ENCODE data around the gene ZSCAN5C. TPM values are rescaled to one million over a fixed set of nuclear protein-coding genes. Genes with fewer than 3 reads are reported as not detected.

ZSCAN5C gene
- total and polyA plus RNA-seq, 5 donors from 2014 or later = not detected

DNA sequence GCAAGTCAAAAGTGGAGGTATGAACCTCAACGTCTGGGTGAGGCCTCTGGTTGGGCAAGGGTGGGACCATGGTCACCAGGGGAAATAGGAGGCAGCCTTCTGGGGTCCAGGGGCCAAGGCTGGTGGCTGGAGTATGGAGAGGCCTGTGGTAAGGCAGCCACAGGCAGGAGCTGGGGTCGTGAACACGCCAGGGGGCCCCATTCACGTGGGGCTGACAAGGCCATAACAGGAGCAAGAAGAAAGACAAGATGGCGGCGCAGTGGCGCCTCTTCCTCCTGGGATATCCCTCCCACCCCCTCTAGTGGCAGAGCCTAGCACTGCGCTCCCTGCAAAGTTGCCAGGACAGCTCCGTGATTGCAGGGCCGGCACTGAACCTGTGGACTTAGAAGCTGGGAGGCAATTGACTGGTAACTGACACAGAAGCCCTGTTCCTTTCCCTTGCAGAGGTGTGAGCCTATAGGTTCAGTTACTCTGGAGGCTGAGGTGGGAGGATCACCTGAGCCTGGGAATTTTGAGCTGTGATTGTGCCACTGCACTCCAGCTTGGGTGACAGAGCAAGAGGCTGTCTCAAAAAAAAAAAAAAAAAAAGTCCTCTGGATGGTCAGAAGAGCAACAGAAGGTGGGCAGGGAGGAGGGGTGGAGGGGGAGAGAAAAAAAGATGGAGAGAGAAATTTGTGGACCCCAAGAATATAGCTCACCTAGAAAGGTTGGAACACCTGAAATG lies 50.8 kb downstream of the ZSCAN5C start:
- DNase-seq (peak; percentile 32 to 76 (median 46)), ATAC-seq (ENCODE audit: low read depth in 2 of 2) (no peak)
- no peaks in the 10 kb centered on the region for H3K9me3 Mint-ChIP-seq
- H3K36me3 ChIP-seq (ENCODE audit: control insufficient read depth, insufficient read depth, low read length) = no peaks in the 10 kb centered on the region
- no peak overlapping the region for H3K27ac ChIP-seq (ENCODE audit: insufficient read depth, low read length, poor library complexity, severe bottlenecking)
- H3K4me1 ChIP-seq (ENCODE audit: control insufficient read depth, insufficient read depth, low read length, poor library complexity, severe bottlenecking) = no peaks in the 10 kb centered on the region
- H3K27ac Mint-ChIP-seq = peak overlapping the region in 1 of 3 donors; percentile 76
- H3K4me1 Mint-ChIP-seq = peaks cover 0 to 4% (median 0%) of the 10 kb centered on the region in 4 donors
- H3K9me3 ChIP-seq (ENCODE audit: control insufficient read depth in 2 of 2, low read length in 2 of 2) = no peaks in the 10 kb centered on the region
- H3K4me3 Mint-ChIP-seq = no peak overlapping the region
- no peak overlapping the region for H3K4me3 ChIP-seq (ENCODE audit: low read depth, low read length)
- H3K27me3 Mint-ChIP-seq = peaks cover 4% of the 10 kb centered on the region
- H3K27me3 ChIP-seq (ENCODE audit: control insufficient read depth, insufficient read depth, low read length) = no peaks in the 10 kb centered on the region
- H3K36me3 Mint-ChIP-seq = no peaks in the 10 kb centered on the region

- Mint-ChIP-seq H3K27me3 (peaks cover 4% of the 10 kb centered on the region), H3K4me1 (peaks cover 0 to 4% (median 0%) of the 10 kb centered on the region in 4 donors), H3K27ac (no peak overlapping the region), H3K36me3 (no peaks in the 10 kb centered on the region), H3K9me3 (no peaks in the 10 kb centered on the region), H3K4me3 (no peak overlapping the region)
- Histone ChIP-seq H3K4me3 (ENCODE audit: low read depth, low read length) (no peak overlapping the region), H3K27ac (ENCODE audit: insufficient read depth, low read length, poor library complexity, severe bottlenecking) (no peak overlapping the region), H3K4me1 (ENCODE audit: control insufficient read depth, insufficient read depth, low read length, poor library complexity, severe bottlenecking) (no peaks in the 10 kb centered on the region), H3K27me3 (ENCODE audit: control insufficient read depth, insufficient read depth, low read length) (no peaks in the 10 kb centered on the region), H3K36me3 (ENCODE audit: control insufficient read depth, insufficient read depth, low read length) (no peaks in the 10 kb centered on the region), H3K9me3 (ENCODE audit: control insufficient read depth in 2 of 2, low read length in 2 of 2) (no peaks in the 10 kb centered on the region)
- DNase-seq (peak in 2 of 3 donors; percentile 37 to 67), ATAC-seq (ENCODE audit: low read depth in 2 of 2) (no peak)
Measured at GRCh38 chr19:56253737-56254136, 51.7 kb downstream of the ZSCAN5C start.

DNA sequence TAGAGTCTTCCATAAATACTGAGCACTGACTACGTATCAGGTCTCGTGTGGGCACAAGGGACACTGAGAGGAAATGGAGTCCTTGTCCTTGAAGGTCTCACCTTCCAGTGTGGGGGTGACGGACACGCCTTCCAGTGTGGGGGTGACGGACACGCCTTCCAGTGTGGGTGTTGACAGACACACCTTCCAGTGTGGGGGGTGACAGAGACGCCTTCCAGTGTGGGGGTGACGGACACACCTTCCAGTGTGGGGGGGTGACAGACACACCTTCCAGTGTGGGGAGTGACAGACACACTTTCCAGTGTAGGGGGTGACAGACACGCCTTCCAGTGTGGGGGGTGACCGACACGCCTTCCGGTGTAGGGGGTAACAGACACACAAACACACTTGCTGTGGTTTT lies 56.2 kb downstream of the ZSCAN5C start:
- H3K27me3 ChIP-seq (ENCODE audit: control insufficient read depth, insufficient read depth, low read length) = no peaks in the 10 kb centered on the region
- no peaks in the 10 kb centered on the region for H3K36me3 ChIP-seq (ENCODE audit: control insufficient read depth, insufficient read depth, low read length)
- Mint-ChIP-seq H3K27me3 (no peaks in the 10 kb centered on the region), H3K4me3 (no peak overlapping the region), H3K4me1 (peaks cover 0 to 5% (median 0%) of the 10 kb centered on the region in 4 donors), H3K9me3 (no peaks in the 10 kb centered on the region), H3K27ac (peak overlapping the region in 1 of 3 donors; percentile 83), H3K36me3 (no peaks in the 10 kb centered on the region)
- no peaks in the 10 kb centered on the region for H3K9me3 ChIP-seq (ENCODE audit: control insufficient read depth in 2 of 2, low read length in 2 of 2)
- DNase-seq (no peak), ATAC-seq (ENCODE audit: low read depth in 2 of 2) (no peak)
- no peak overlapping the region for H3K4me3 ChIP-seq (ENCODE audit: low read depth, low read length)
- no peak overlapping the region for H3K27ac ChIP-seq (ENCODE audit: insufficient read depth, low read length, poor library complexity, severe bottlenecking)
- no peaks in the 10 kb centered on the region for H3K4me1 ChIP-seq (ENCODE audit: control insufficient read depth, insufficient read depth, low read length, poor library complexity, severe bottlenecking)

Other genes starting within 250 kb of the ZSCAN5C start
- gene NLRP5, start 215.5 kb upstream of the ZSCAN5C start, total RNA-seq = not detected
- not detected for gene NLRP5, start 215.5 kb upstream of the ZSCAN5C start, polyA plus RNA-seq
- gene ZNF787, start 81.0 kb upstream of the ZSCAN5C start, total RNA-seq = 21.4 TPM
- 1 to 10 TPM in 3 of 4 donors, under 1 TPM in 1; 0.73 to 1.8 (median 1.4) TPM for gene ZNF787, start 81.0 kb upstream of the ZSCAN5C start, polyA plus RNA-seq
- 23.5 TPM for gene ZNF444, start 61.0 kb upstream of the ZSCAN5C start, total RNA-seq
- 10 to 100 TPM; 10.8 to 16.0 (median 13.4) TPM for gene ZNF444, start 61.0 kb upstream of the ZSCAN5C start, polyA plus RNA-seq
- not detected for gene GALP, start 26.3 kb upstream of the ZSCAN5C start, total RNA-seq
- gene GALP, start 26.3 kb upstream of the ZSCAN5C start, polyA plus RNA-seq = not detected
- not detected for gene ZSCAN5B, start 4.5 kb upstream of the ZSCAN5C start, total RNA-seq
- gene ZSCAN5B, start 4.5 kb upstream of the ZSCAN5C start, polyA plus RNA-seq = not detected
- not detected for gene EDDM13, start 70.5 kb downstream of the ZSCAN5C start, total RNA-seq
- gene EDDM13, start 70.5 kb downstream of the ZSCAN5C start, polyA plus RNA-seq = 1 to 10 TPM in 2 of 4 donors, under 1 TPM in 2; 0.46 to 1.9 (median 1.1) TPM
- 6.8 TPM for gene ZSCAN5A, start 112.6 kb downstream of the ZSCAN5C start, total RNA-seq
- gene ZSCAN5A, start 112.6 kb downstream of the ZSCAN5C start, polyA plus RNA-seq = 1 to 10 TPM; 3.5 to 7.9 (median 5.4) TPM
- gene ZNF582, start 191.3 kb downstream of the ZSCAN5C start, total RNA-seq = 2.3 TPM
- gene ZNF582, start 191.3 kb downstream of the ZSCAN5C start, polyA plus RNA-seq = 1 to 10 TPM; 3.8 to 6.0 (median 4.9) TPM
- 2.2 TPM for gene ZNF583, start 202.1 kb downstream of the ZSCAN5C start, total RNA-seq
- gene ZNF583, start 202.1 kb downstream of the ZSCAN5C start, polyA plus RNA-seq = 10 to 100 TPM in 2 of 4 donors, 1 to 10 TPM in 2; 7.3 to 17.0 (median 12.5) TPM

Data from CD4-positive, CD25-positive, alpha-beta regulatory T cell (primary cell).